ENCODE data around the gene TMEM217.

DNA sequence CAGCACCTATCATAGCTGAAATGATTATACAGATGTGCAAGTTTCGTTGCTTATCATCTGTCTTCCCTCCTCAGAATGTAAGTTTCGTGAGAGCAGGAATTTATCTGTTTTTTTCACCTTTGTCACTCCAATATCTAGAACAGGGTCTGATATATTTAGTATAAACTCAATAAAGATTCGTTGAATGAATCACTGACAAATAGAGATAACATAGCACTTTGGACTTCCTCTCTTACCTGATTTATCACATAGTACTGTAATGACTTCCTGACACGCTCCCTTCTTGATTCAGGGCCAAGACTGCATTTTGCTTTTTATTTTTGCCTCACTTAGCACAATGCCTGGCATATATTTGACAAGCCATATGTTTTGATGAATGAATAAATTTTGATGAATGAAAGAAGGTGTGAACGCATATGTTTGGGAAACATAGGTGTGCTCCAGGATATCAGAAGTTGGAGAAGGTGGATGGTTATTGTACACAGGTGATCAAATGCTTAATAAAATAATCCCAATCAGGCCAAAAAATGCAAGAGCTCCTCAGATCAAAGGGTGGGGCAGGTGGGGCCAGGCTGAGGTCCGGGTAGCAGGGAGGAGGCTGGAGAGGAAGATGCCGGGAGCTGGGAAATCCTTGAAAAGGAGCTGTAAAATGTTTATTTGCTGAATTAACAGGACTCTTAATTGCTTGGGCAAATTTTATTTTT lies 55.0 kb downstream of the TMEM217 start:
- TF ChIP-seq, protein P1, sequence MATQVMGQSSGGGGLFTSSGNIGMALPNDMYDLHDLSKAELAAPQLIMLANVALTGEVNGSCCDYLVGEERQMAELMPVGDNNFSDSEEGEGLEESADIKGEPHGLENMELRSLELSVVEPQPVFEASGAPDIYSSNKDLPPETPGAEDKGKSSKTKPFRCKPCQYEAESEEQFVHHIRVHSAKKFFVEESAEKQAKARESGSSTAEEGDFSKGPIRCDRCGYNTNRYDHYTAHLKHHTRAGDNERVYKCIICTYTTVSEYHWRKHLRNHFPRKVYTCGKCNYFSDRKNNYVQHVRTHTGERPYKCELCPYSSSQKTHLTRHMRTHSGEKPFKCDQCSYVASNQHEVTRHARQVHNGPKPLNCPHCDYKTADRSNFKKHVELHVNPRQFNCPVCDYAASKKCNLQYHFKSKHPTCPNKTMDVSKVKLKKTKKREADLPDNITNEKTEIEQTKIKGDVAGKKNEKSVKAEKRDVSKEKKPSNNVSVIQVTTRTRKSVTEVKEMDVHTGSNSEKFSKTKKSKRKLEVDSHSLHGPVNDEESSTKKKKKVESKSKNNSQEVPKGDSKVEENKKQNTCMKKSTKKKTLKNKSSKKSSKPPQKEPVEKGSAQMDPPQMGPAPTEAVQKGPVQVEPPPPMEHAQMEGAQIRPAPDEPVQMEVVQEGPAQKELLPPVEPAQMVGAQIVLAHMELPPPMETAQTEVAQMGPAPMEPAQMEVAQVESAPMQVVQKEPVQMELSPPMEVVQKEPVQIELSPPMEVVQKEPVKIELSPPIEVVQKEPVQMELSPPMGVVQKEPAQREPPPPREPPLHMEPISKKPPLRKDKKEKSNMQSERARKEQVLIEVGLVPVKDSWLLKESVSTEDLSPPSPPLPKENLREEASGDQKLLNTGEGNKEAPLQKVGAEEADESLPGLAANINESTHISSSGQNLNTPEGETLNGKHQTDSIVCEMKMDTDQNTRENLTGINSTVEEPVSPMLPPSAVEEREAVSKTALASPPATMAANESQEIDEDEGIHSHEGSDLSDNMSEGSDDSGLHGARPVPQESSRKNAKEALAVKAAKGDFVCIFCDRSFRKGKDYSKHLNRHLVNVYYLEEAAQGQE (IDR thresholded peaks at IDR 0.05; ENCODE audit: insufficient read depth in 1 of 2, low read depth in 2 of 2, low read length in 2 of 2) = no peak
- TF ChIP-seq SIN3A (IDR thresholded peaks at IDR 0.05; ENCODE audit: borderline replicate concordance, insufficient read depth, low read length) = no peak
- no peak for TF ChIP-seq POLR2AphosphoS5 (IDR thresholded peaks at IDR 0.05; ENCODE audit: low read depth, low read length)
